Mesendoderm (in vitro differentiated cells): ENCODE measurements around the gene LARP7.
A peak's percentile ranks its signal among the peaks of the same experiment; 100 is the strongest.
"Not testable (repeated sequence)": the region's sequence is repeated elsewhere in the genome, so short reads cannot be mapped to it uniquely, and the experiment has no call there.

Experiments
- DNase-seq: peaks from one replicate; pipeline ENCODE4 v3.0.0; 2013
- H2AK5ac ChIP-seq: 2 replicates; pipeline ENCODE4 v1.6.1; 2013; ENCODE audit warnings: low read length, inconsistent platforms
- H2BK120ac ChIP-seq: 2 replicates; pipeline ENCODE4 v1.6.1; 2013; ENCODE audit warnings: low read depth, mild to moderate bottlenecking, low read length, moderate library complexity, mixed read lengths
- H2BK15ac ChIP-seq: replicated peaks from 2 replicates; pipeline ENCODE4 v1.6.1; 2013; ENCODE audit warnings: low read depth, mild to moderate bottlenecking, moderate library complexity
- H2BK5ac ChIP-seq: 2 replicates; pipeline ENCODE4 v1.6.1; 2013; ENCODE audit warnings: low read length, inconsistent platforms
- H3K18ac ChIP-seq: 2 replicates; pipeline ENCODE4 v1.6.1; 2013; ENCODE audit warnings: mild to moderate bottlenecking, low read length, mixed read lengths
- H3K23ac ChIP-seq: one replicate; pipeline ENCODE4 v1.6.1; 2013; ENCODE audit warnings: low read length
- H3K27ac ChIP-seq: 2 replicates; pipeline ENCODE4 v1.5.1; 2013; ENCODE audit warnings: low read depth, mild to moderate bottlenecking, inconsistent platforms, low read length, moderate library complexity
- H3K27me3 ChIP-seq: 2 replicates; pipeline ENCODE4 v1.6.1; 2013; ENCODE audit warnings: low read length, control low read depth, mild to moderate bottlenecking, inconsistent platforms; ENCODE audit not compliant: insufficient read depth, poor library complexity
- H3K36me3 ChIP-seq: 2 replicates; pipeline ENCODE4 v1.6.1; 2013; ENCODE audit warnings: low read length, inconsistent platforms; ENCODE audit not compliant: control insufficient read depth, insufficient read depth
- H3K4ac ChIP-seq: one replicate; pipeline ENCODE4 v1.6.1; 2013; ENCODE audit warnings: low read depth, mild to moderate bottlenecking, low read length, moderate library complexity
- H3K4me1 ChIP-seq: 2 replicates; pipeline ENCODE4 v1.6.1; 2013; ENCODE audit warnings: low read depth, low read length, inconsistent platforms; ENCODE audit not compliant: control insufficient read depth
- H3K4me2 ChIP-seq: 2 replicates; pipeline ENCODE4 v1.6.1; 2013; ENCODE audit warnings: low read length
- H3K4me3 ChIP-seq: 2 replicates; pipeline ENCODE4 v1.5.1; 2013; ENCODE audit warnings: mild to moderate bottlenecking, low read length
- H3K56ac ChIP-seq: one replicate; pipeline ENCODE4 v1.6.1; 2013; ENCODE audit warnings: low read length
- H3K79me1 ChIP-seq: 2 replicates; pipeline ENCODE4 v1.6.1; 2013; ENCODE audit warnings: low read length, inconsistent platforms
- H3K79me2 ChIP-seq: 2 replicates; pipeline ENCODE4 v1.6.1; 2013; ENCODE audit warnings: mild to moderate bottlenecking, low read length; ENCODE audit not compliant: control insufficient read depth, insufficient read depth
- H3K9ac ChIP-seq: 2 replicates; pipeline ENCODE4 v1.6.1; 2013; ENCODE audit warnings: low read length, inconsistent platforms
- H4K5ac ChIP-seq: one replicate; pipeline ENCODE4 v1.6.1; 2013; ENCODE audit warnings: low read length
- H4K8ac ChIP-seq: one replicate; pipeline ENCODE4 v1.6.1; 2013; ENCODE audit warnings: low read depth, mild to moderate bottlenecking, control low read depth, low read length, moderate library complexity
- WGBS: extraction: QIAGEN DNeasy Blood & Tissue Kit; methylation state at CpG from one replicate; pipeline ENCODE4 v1.1.7; 2013; ENCODE audit warnings: low lambda C conversion rate, missing lambda C conversion rate; ENCODE audit not compliant: insufficient coverage; ENCODE audit errors: extremely low coverage; 5-methylcytosine and 5-hydroxymethylcytosine counted together

Gene LARP7

GRCh38 chr4:112637552-112637866 lies 566 bp downstream of the LARP7 start:
- H3K79me1 ChIP-seq = peaks cover 9% of the 10 kb centered on the region
- H3K4me1 ChIP-seq = peaks cover 9% of the 10 kb centered on the region
- peak overlapping the region; percentile 36 for H3K27ac ChIP-seq
- no peak overlapping the region for H3K23ac ChIP-seq
- no peak overlapping the region for H3K4ac ChIP-seq
- peak overlapping the region; percentile 68 for H3K56ac ChIP-seq
- WGBS = no CpG with 5 or more reads among the region's 8 CpGs
- H3K4me2 ChIP-seq = peak overlapping the region; percentile 29
- H4K8ac ChIP-seq = peak overlapping the region; percentile 98
- no peak overlapping the region for H2BK120ac ChIP-seq
- peak overlapping the region; percentile 77 for H3K4me3 ChIP-seq
- H3K79me2 ChIP-seq = peaks cover 39% of the 10 kb centered on the region
- H3K27me3 ChIP-seq = no peaks in the 10 kb centered on the region
- no peak for DNase-seq
- H4K5ac ChIP-seq = no peak overlapping the region
- H3K18ac ChIP-seq = peak overlapping the region; percentile 29
- H3K36me3 ChIP-seq = no peaks in the 10 kb centered on the region
- no peak overlapping the region for H2BK5ac ChIP-seq
- H2AK5ac ChIP-seq = no peak overlapping the region
- H3K9ac ChIP-seq = peak overlapping the region; percentile 60
- no peak overlapping the region for H2BK15ac ChIP-seq

GRCh38 chr4:112642526-112642925 lies 5.6 kb downstream of the LARP7 start:
- no peak overlapping the region for H4K8ac ChIP-seq
- no peak overlapping the region for H2BK15ac ChIP-seq
- no CpG with 5 or more reads among the region's 2 CpGs for WGBS
- H3K79me1 ChIP-seq = peaks cover 12% of the 10 kb centered on the region
- no peak overlapping the region for H3K18ac ChIP-seq
- no peak overlapping the region for H4K5ac ChIP-seq
- H2BK5ac ChIP-seq = no peak overlapping the region
- H3K56ac ChIP-seq = no peak overlapping the region
- H2BK120ac ChIP-seq = no peak overlapping the region
- H3K4me1 ChIP-seq = peaks cover 12% of the 10 kb centered on the region
- no peak overlapping the region for H3K27ac ChIP-seq
- peak overlapping the region; percentile 67 for H2AK5ac ChIP-seq
- H3K4me3 ChIP-seq = no peak overlapping the region
- H3K9ac ChIP-seq = no peak overlapping the region
- H3K36me3 ChIP-seq = peaks cover 2% of the 10 kb centered on the region
- H3K23ac ChIP-seq = no peak overlapping the region
- no peak for DNase-seq
- no peaks in the 10 kb centered on the region for H3K27me3 ChIP-seq
- peaks cover 37% of the 10 kb centered on the region for H3K79me2 ChIP-seq
- peak overlapping the region; percentile 3 for H3K4me2 ChIP-seq
- H3K4ac ChIP-seq = no peak overlapping the region

DNA sequence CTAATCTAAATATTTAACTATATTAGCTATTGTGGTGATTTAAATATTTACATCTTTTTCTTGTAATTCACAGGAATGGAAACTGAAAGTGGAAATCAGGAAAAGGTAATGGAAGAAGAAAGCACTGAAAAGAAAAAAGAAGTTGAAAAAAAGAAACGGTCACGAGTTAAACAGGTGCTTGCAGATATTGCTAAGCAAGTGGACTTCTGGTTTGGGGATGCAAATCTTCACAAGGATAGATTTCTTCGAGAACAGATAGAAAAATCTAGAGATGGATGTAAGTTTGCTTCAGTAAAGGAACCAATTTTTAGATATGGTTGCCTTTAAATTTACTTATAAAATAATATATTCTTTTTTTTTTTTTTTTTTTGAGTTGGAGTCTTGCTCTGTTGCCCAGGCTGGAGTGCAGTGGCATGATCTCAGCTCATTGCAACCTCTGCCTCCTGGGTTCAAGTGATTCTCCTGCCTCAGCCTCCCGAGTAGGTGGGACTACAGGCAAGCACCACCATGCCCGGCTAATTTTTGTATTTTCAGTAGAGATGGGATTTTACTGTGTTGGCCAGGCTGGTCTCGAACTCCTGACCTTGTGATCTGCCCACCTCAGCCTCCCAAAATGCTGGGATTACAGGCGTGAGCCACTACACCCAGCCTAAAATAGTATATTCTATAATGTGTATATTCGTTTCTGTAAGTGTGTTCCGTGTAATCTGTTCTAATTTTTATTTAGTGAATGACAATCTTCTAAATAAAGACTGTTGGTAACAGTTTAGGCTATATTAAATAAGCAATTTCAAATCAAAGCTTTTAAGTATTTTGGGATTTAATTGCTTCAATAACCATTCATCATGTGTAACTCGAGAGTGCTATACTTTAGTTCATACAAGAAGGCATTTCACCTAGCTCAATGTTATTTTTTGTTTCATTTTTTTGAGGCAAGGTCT lies 7.9 kb downstream of the LARP7 start:
- H3K18ac ChIP-seq, H3K79me1 ChIP-seq, H3K4me3 ChIP-seq, H3K4me1 ChIP-seq, H2BK120ac ChIP-seq, H4K8ac ChIP-seq, H3K36me3 ChIP-seq, H3K56ac ChIP-seq, H4K5ac ChIP-seq, H3K4me2 ChIP-seq, H3K4ac ChIP-seq, H3K9ac ChIP-seq, H3K27me3 ChIP-seq, H3K23ac ChIP-seq, H2BK5ac ChIP-seq, DNase-seq, H2BK15ac ChIP-seq, H2AK5ac ChIP-seq: not testable (repeated sequence)
- no CpG with 5 or more reads among the region's 10 CpGs for WGBS
- H3K79me2 ChIP-seq = peaks cover 21% of the 10 kb centered on the region
- peak overlapping the region; percentile 86 for H3K27ac ChIP-seq

GRCh38 chr4:112645541-112646329 lies 8.8 kb downstream of the LARP7 start:
- Histone ChIP-seq H3K18ac (peak overlapping the region; percentile 28), H3K79me1 (peaks cover 7% of the 10 kb centered on the region), H2BK120ac (no peak overlapping the region), H3K56ac (peak overlapping the region; percentile 9), H3K36me3 (peaks cover 2% of the 10 kb centered on the region), H3K79me2 (peaks cover 14% of the 10 kb centered on the region), H3K9ac (peak overlapping the region; percentile 43), H3K4ac (no peak overlapping the region), H4K8ac (no peak overlapping the region), H4K5ac (no peak overlapping the region), H3K4me1 (peaks cover 10% of the 10 kb centered on the region), H3K23ac (no peak overlapping the region), H2AK5ac (no peak overlapping the region), H3K27me3 (no peaks in the 10 kb centered on the region), H3K4me3 (no peak overlapping the region), H3K4me2 (no peak overlapping the region), H2BK5ac (no peak overlapping the region), H2BK15ac (no peak overlapping the region), H3K27ac (peak overlapping the region; percentile 86)
- no CpG with 5 or more reads among the region's 8 CpGs for WGBS
- DNase-seq = peak; percentile 96

- Histone ChIP-seq H2BK120ac (peak overlapping the region; percentile 67), H3K4me3 (peak overlapping the region; percentile 98), H3K79me2 (peaks cover 10% of the 10 kb centered on the region), H2AK5ac (no peak overlapping the region), H2BK15ac (no peak overlapping the region), H2BK5ac (peak overlapping the region; percentile 93), H4K5ac (peak overlapping the region; percentile 96), H3K36me3 (peaks cover 2% of the 10 kb centered on the region), H3K4me2 (peak overlapping the region; percentile 58), H3K56ac (peak overlapping the region; percentile 88), H3K27me3 (no peaks in the 10 kb centered on the region), H3K23ac (no peak overlapping the region), H3K27ac (peak overlapping the region; percentile 100), H3K18ac (peak overlapping the region; percentile 97), H3K9ac (peak overlapping the region; percentile 98), H3K4me1 (peaks cover 6% of the 10 kb centered on the region), H3K4ac (no peak overlapping the region), H4K8ac (peak overlapping the region; percentile 81), H3K79me1 (peaks cover 5% of the 10 kb centered on the region)
- no peak for DNase-seq
- WGBS = no CpG with 5 or more reads among the region's 6 CpGs
Observed at GRCh38 chr4:112646632-112647537, 9.9 kb downstream of the LARP7 start.
